ENCODE results near the gene AMHR2.
A peak's percentile ranks its signal among the peaks of the same experiment; 100 is the strongest.
"Not testable (repeated sequence)": the region's sequence is repeated elsewhere in the genome, so short reads cannot be mapped to it uniquely, and the experiment has no call there.

AMHR2 gene

GRCh38 chr12:53415752-53416389, 7.8 kb upstream of the AMHR2 start:
- not testable (repeated sequence) for DNase-seq

GRCh38 chr12:53417291-53417816, 6.3 kb upstream of the AMHR2 start:
- DNase-seq: peak in 1 of 2 experiments; percentile 26

- DNase-seq: no peak
These were observed 5.4 kb upstream of the AMHR2 start for GRCh38 chr12:53418221-53418620.

- DNase-seq: no peak
These were observed 3.9 kb upstream of the AMHR2 start for GRCh38 chr12:53419756-53420155.

- DNase-seq: not testable (repeated sequence)
These were observed 1.4 kb upstream of the AMHR2 start for GRCh38 chr12:53422247-53422646.

GRCh38 chr12:53424626-53425514, 1.2 kb downstream of the AMHR2 start:
- DNase-seq: no peak

GRCh38 chr12:53425515-53426150, 2.0 kb downstream of the AMHR2 start:
- DNase-seq: no peak

- peak; percentile 60 to 64 for DNase-seq
These were observed 4.4 kb downstream of the AMHR2 start for GRCh38 chr12:53427905-53428594.

- no peak for DNase-seq
These were observed 5.1 kb downstream of the AMHR2 start for GRCh38 chr12:53428741-53429140.

GRCh38 chr12:53430116-53430515, 6.5 kb downstream of the AMHR2 start:
- no peak for DNase-seq

GRCh38 chr12:53431187-53431586, 7.5 kb downstream of the AMHR2 start:
- DNase-seq: no peak

- not testable (repeated sequence) for DNase-seq
These were observed 11.7 kb downstream of the AMHR2 start for GRCh38 chr12:53435326-53435725.

GRCh38 chr12:53439582-53439981, 15.9 kb downstream of the AMHR2 start:
- not testable (repeated sequence) for DNase-seq

GRCh38 chr12:53441040-53441833, 17.6 kb downstream of the AMHR2 start, which contains the start of gene PRR13:
PRR13 (plus strand) TSS chr12:53441734; CDS start chr12:53442715, 981 bp downstream.
- DNase-seq: peak; percentile 97 to 99

GRCh38 chr12:53443955-53444354, 20.3 kb downstream of the AMHR2 start:
- no peak for DNase-seq

- DNase-seq: not testable (repeated sequence)
These were observed 21.1 kb downstream of the AMHR2 start for GRCh38 chr12:53444593-53445325.

- DNase-seq: no peak
These were observed 27.3 kb downstream of the AMHR2 start for GRCh38 chr12:53450936-53451335.

- DNase-seq: peak; percentile 97
These were observed 28.1 kb downstream of the AMHR2 start, which contains the start of gene PCBP2 for GRCh38 chr12:53451661-53452158. PCBP2 (plus strand) TSS chr12:53452102; CDS start chr12:53454801, 2,699 bp downstream.

- peak; percentile 83 to 84 for DNase-seq
These were observed 28.8 kb downstream of the AMHR2 start for GRCh38 chr12:53452159-53453077.
